ENCODE results near the gene ADAT1.

ADAT1 gene, protein sequence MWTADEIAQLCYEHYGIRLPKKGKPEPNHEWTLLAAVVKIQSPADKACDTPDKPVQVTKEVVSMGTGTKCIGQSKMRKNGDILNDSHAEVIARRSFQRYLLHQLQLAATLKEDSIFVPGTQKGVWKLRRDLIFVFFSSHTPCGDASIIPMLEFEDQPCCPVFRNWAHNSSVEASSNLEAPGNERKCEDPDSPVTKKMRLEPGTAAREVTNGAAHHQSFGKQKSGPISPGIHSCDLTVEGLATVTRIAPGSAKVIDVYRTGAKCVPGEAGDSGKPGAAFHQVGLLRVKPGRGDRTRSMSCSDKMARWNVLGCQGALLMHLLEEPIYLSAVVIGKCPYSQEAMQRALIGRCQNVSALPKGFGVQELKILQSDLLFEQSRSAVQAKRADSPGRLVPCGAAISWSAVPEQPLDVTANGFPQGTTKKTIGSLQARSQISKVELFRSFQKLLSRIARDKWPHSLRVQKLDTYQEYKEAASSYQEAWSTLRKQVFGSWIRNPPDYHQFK

GRCh38 chr16:75622761-75623605 is at the start of gene ADAT1:
TSS of gene ADAT1 (minus strand) at chr16:75623281. CDS start at chr16:75620799, 2,482 bp downstream.
- peak; percentile 97 for DNase-seq
- in situ Hi-C loops (cut with MboI; ENCODE audit: low pct_unique_long_range_greater_than_20kb, low sequenced_read_pairs): no loop called here

DNA sequence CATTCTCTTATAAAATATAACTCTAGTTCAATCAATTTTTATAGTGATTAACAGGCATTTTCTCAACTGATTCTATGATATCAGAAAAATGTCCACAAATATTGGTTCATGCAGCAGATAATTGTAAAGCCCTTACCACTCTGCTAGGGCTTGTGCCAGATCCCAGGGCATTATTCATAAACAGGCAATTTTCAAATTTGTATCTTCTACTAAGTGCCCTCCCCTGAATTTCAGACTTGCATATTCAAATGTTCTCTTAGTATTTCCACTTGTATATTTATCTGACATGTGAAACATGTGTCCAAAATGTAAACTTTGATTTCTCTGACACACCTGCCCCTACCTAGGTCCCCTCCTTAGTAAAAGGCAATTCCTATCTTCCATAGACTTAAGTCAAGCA is 44.4 kb upstream of the ADAT1 start:
- in situ Hi-C loops (cut with MboI; ENCODE audit: low pct_unique_long_range_greater_than_20kb, low sequenced_read_pairs): no loop called here
- DNase-seq: no peak

- no peak for DNase-seq
- in situ Hi-C loops (cut with MboI; ENCODE audit: low pct_unique_long_range_greater_than_20kb, low sequenced_read_pairs): no loop called here
Observed at GRCh38 chr16:75660726-75661302, 37.7 kb upstream of the ADAT1 start.

DNA sequence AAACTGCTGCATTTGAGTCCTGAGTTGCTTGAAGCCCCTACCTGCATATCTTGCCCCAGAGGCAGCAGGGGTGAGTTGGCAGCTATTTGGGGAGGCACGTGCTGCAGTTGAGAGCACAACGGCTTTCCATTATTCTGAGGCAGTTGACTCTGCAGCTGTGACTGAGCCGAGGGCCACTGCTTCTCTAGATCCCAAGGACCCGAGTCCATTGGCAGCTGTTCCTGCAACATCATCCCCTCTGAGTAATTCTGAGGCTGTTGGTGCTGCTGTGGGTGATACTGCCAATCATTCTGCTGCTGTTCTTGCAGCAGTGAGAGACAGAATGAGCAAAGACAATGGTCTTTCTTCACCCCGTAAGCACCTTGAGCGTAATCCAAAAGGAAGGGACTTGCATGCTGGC is 37.2 kb upstream of the ADAT1 start:
- in situ Hi-C loops (cut with MboI; ENCODE audit: low pct_unique_long_range_greater_than_20kb, low sequenced_read_pairs): no loop called here
- no peak for DNase-seq

DNA sequence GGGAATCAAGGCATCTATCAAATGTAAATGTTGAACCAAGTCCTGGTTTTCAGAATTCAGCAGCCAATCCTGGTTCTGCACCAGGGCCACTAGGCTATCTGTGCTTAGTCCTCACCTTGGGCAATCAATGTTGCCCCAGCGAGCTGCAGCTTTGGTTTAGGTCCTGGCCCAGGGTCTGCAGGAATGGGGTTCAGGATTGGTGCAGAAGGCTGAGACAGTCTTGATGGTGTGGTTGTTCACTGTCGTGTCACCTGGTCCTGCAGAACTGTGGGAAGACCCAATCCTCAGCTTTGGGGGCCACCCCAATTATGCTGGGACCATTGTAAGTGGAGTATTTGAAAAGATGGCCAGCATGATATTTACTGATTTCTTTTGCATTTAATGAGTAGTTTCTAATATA is 35.1 kb upstream of the ADAT1 start:
- in situ Hi-C loops (cut with MboI; ENCODE audit: low pct_unique_long_range_greater_than_20kb, low sequenced_read_pairs): no loop called here
- DNase-seq: no peak

DNA sequence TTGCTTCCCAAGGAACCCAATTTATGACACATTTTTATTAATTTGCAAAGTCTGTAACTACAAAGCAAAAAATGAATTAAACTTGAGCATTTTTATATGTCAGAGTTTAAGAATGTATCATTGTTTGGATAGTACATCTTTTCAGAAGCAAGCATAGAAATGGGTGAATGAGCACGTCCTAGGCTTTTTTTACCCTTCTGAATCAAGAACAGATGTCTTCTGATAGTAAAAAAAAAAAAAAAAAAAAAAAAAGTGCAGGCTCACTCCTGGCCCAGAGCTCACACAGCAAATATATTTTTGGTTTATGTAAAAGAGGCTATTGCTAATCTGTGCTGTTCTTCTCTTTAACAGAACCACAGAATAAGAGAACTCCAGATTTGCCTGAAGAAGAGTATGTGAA is 30.8 kb upstream of the ADAT1 start:
- no peak for DNase-seq
- in situ Hi-C loops (cut with MboI; ENCODE audit: low pct_unique_long_range_greater_than_20kb, low sequenced_read_pairs): no loop called here

GRCh38 chr16:75648265-75649076 is 25.4 kb upstream of the ADAT1 start:
- in situ Hi-C loops (cut with MboI; ENCODE audit: low pct_unique_long_range_greater_than_20kb, low sequenced_read_pairs): no loop called here
- peak; percentile 73 for DNase-seq

- in situ Hi-C loops (cut with MboI; ENCODE audit: low pct_unique_long_range_greater_than_20kb, low sequenced_read_pairs): no loop called here
- peak; percentile 96 for DNase-seq
Observed at GRCh38 chr16:75647492-75648264, 24.6 kb upstream of the ADAT1 start, which contains the start of the genes KARS1 and TERF2IP. TSS of gene KARS1 (minus strand) at chr16:75647665. CDS start at chr16:75647639, 26 bp downstream. TSS of gene TERF2IP (plus strand) at chr16:75647773. CDS start at chr16:75647883, 110 bp downstream.

GRCh38 chr16:75647112-75647491 is 24.0 kb upstream of the ADAT1 start:
- no peak for DNase-seq
- in situ Hi-C loops (cut with MboI; ENCODE audit: low pct_unique_long_range_greater_than_20kb, low sequenced_read_pairs): no loop called here

- no peak for DNase-seq
- in situ Hi-C loops (cut with MboI; ENCODE audit: low pct_unique_long_range_greater_than_20kb, low sequenced_read_pairs): no loop called here
Observed at GRCh38 chr16:75644240-75645012, 21.3 kb upstream of the ADAT1 start.

GRCh38 chr16:75640598-75640997 is 17.5 kb upstream of the ADAT1 start:
- in situ Hi-C loops (cut with MboI; ENCODE audit: low pct_unique_long_range_greater_than_20kb, low sequenced_read_pairs): no loop called here
- DNase-seq: no peak

- in situ Hi-C loops (cut with MboI; ENCODE audit: low pct_unique_long_range_greater_than_20kb, low sequenced_read_pairs): no loop called here
- no peak for DNase-seq
Observed at GRCh38 chr16:75635036-75635435, 12.0 kb upstream of the ADAT1 start.

- in situ Hi-C loops (cut with MboI; ENCODE audit: low pct_unique_long_range_greater_than_20kb, low sequenced_read_pairs): no loop called here
- DNase-seq: no peak
Observed at GRCh38 chr16:75632857-75633256, 9.8 kb upstream of the ADAT1 start.

- in situ Hi-C loops (cut with MboI; ENCODE audit: low pct_unique_long_range_greater_than_20kb, low sequenced_read_pairs): no loop called here
- no peak for DNase-seq
Observed at GRCh38 chr16:75630052-75630451, 7.0 kb upstream of the ADAT1 start.

GRCh38 chr16:75629132-75629531 is 6.1 kb upstream of the ADAT1 start:
- DNase-seq: no peak
- in situ Hi-C loops (cut with MboI; ENCODE audit: low pct_unique_long_range_greater_than_20kb, low sequenced_read_pairs): no loop called here

DNA sequence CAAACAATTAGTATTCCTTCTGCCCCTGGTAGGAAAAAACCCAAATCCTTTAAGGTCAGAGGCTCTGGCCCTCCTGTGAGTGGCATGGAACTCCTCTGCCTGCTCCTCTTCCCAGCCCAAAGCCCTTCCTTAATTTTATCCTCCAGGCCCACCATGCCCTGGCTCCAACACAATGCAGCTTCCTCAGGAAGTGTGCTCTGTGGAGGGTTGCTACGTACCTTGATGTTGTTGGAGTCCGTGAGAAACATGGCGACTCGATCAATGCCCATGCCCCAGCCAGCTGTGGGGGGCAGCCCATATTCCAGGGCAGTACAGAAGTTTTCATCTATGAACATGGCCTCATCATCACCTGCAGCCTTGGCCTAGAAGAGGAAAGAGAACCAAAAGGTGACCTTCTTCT is 5.3 kb upstream of the ADAT1 start:
- in situ Hi-C loops (cut with MboI; ENCODE audit: low pct_unique_long_range_greater_than_20kb, low sequenced_read_pairs): no loop called here
- no peak for DNase-seq

GRCh38 chr16:75627851-75628250 is 4.8 kb upstream of the ADAT1 start:
- in situ Hi-C loops (cut with MboI; ENCODE audit: low pct_unique_long_range_greater_than_20kb, low sequenced_read_pairs): no loop called here
- DNase-seq: peak; percentile 75
